DND-41 (cell line): ENCODE results near the gene DISP1.
A peak's percentile ranks its signal among the peaks of the same experiment; 100 is the strongest.

Experiments
- ATAC-seq: fragments of 200-7000 bp; cut with Tn5 transposase; 3 replicates; pipeline ENCODE4 v1.9.1; 2021; ENCODE audit warnings: low read depth; ENCODE audit not compliant: insufficient read depth
- DNase-seq: peaks from one replicate; pipeline ENCODE4 v3.0.0-alpha.2; 2020
- H2AFZ ChIP-seq: 2 replicates; pipeline ENCODE4 v1.6.0; 2012; ENCODE audit warnings: low read depth, low read length
- H3K27ac ChIP-seq: 2 replicates; pipeline ENCODE4 v1.5.1; 2012; ENCODE audit warnings: low read length, inconsistent platforms
- H3K27me3 ChIP-seq: fragments of 200-600 bp; sonication (generic); 2 replicates; pipeline ENCODE4 v1.6.0; 2012; ENCODE audit warnings: low read length, mild to moderate bottlenecking, inconsistent platforms; ENCODE audit not compliant: insufficient read depth, poor library complexity
- H3K36me3 ChIP-seq: 2 replicates; pipeline ENCODE4 v1.5.1; 2012; ENCODE audit warnings: low read length, inconsistent platforms; ENCODE audit not compliant: insufficient read depth
- H3K4me1 ChIP-seq: 2 replicates; pipeline ENCODE4 v1.5.1; 2012; ENCODE audit warnings: mild to moderate bottlenecking, low read length; ENCODE audit not compliant: insufficient read depth
- H3K4me2 ChIP-seq: 2 replicates; pipeline ENCODE4 v1.6.0; 2012; ENCODE audit warnings: mild to moderate bottlenecking, moderate library complexity, low read length, inconsistent platforms; ENCODE audit not compliant: insufficient read depth
- H3K4me3 ChIP-seq, 2 experiments: fragments of 200-600 bp in 1 of 2; shearing (Covaris generic) in 1 of 2; 2 replicates each; pipeline ENCODE4 v1.5.1; 2012 to 2016; ENCODE audit warnings: inconsistent platforms in 2 of 2, low read length in 2 of 2, mild to moderate bottlenecking in 2 of 2, low read depth in 1 of 2, moderate library complexity in 1 of 2
- H3K79me2 ChIP-seq: 2 replicates; pipeline ENCODE4 v1.6.0; 2012; ENCODE audit warnings: low read length, inconsistent platforms; ENCODE audit not compliant: insufficient read depth
- H3K9ac ChIP-seq: 2 replicates; pipeline ENCODE4 v1.6.0; 2012; ENCODE audit warnings: low read depth, mild to moderate bottlenecking, inconsistent platforms, low read length, moderate library complexity
- H3K9me3 ChIP-seq: 2 replicates; pipeline ENCODE4 v1.5.1; 2012; ENCODE audit warnings: low read length, moderate library complexity, mild to moderate bottlenecking, inconsistent platforms; ENCODE audit not compliant: insufficient read depth, severe bottlenecking
- H4K20me1 ChIP-seq: 2 replicates; pipeline ENCODE4 v1.6.0; 2012; ENCODE audit warnings: low read length; ENCODE audit not compliant: insufficient read depth
- CTCF ChIP-seq: IDR thresholded peaks from 2 replicates; pipeline ENCODE4 v1.5.1; 2012; ENCODE audit warnings: borderline replicate concordance, low read length, moderate library complexity, mild to moderate bottlenecking; ENCODE audit not compliant: poor library complexity, severe bottlenecking; ENCODE audit errors: extremely low read depth
- EZH2 ChIP-seq: IDR thresholded peaks from 3 replicates; pipeline ENCODE4 v1.6.1; 2012; ENCODE audit warnings: borderline replicate concordance, low read depth, mild to moderate bottlenecking, moderate library complexity, low read length, inconsistent platforms; ENCODE audit not compliant: severe bottlenecking

Gene DISP1

GRCh38 chr1:222801067-222801466 is 13.8 kb upstream of the DISP1 start:
- H3K9ac ChIP-seq: no peak overlapping the region
- no peaks in the 10 kb centered on the region for H3K79me2 ChIP-seq
- no peaks in the 10 kb centered on the region for H4K20me1 ChIP-seq
- no peak overlapping the region for H2AFZ ChIP-seq
- no peaks in the 10 kb centered on the region for H3K9me3 ChIP-seq
- no peak overlapping the region for H3K4me2 ChIP-seq
- H3K27ac ChIP-seq: no peak overlapping the region
- DNase-seq: no peak
- no peak for ATAC-seq
- no peak overlapping the region for H3K4me3 ChIP-seq
- no peaks in the 10 kb centered on the region for H3K36me3 ChIP-seq
- no peak for TF ChIP-seq CTCF
- TF ChIP-seq EZH2: no peak
- no peaks in the 10 kb centered on the region for H3K4me1 ChIP-seq
- no peaks in the 10 kb centered on the region for H3K27me3 ChIP-seq

DNA sequence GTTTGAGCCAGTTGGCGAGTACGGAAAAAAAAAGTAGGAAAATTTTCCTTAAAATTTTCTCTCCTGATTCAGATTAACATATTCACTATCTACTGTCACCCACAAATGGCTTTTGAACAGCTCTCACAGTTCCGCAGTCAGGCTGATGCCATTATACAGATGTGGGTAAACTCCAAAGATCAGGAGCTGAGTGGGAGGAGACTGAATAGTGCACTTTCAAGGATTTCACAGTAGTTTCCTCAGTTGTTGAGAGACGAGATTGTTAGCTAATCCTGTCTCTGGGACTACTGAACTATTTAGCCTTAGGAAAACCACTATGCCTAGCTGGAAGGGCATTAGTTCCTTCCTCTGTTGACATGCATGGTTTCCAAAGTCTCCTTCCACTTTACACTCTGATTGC is 3.2 kb upstream of the DISP1 start:
- no peak for DNase-seq
- no peaks in the 10 kb centered on the region for H3K36me3 ChIP-seq
- peaks cover 13% of the 10 kb centered on the region for H3K79me2 ChIP-seq
- no peak overlapping the region for H2AFZ ChIP-seq
- no peaks in the 10 kb centered on the region for H4K20me1 ChIP-seq
- no peak for ATAC-seq
- peaks cover 21% of the 10 kb centered on the region for H3K4me1 ChIP-seq
- H3K4me2 ChIP-seq: no peak overlapping the region
- H3K27me3 ChIP-seq: no peaks in the 10 kb centered on the region
- H3K27ac ChIP-seq: no peak overlapping the region
- no peak overlapping the region for H3K4me3 ChIP-seq
- no peak overlapping the region for H3K9ac ChIP-seq
- TF ChIP-seq EZH2: no peak
- no peak for TF ChIP-seq CTCF
- H3K9me3 ChIP-seq: no peaks in the 10 kb centered on the region

GRCh38 chr1:222813866-222814535 is 838 bp upstream of the DISP1 start:
- Histone ChIP-seq H3K4me3 (peak overlapping the region in 1 of 2 experiments; percentile 97; a peak in 3 of 4 replicates), H3K4me1 (peaks cover 25% of the 10 kb centered on the region), H3K27me3 (no peaks in the 10 kb centered on the region), H2AFZ (peak overlapping the region; percentile 96), H4K20me1 (no peaks in the 10 kb centered on the region), H3K4me2 (peak overlapping the region; percentile 89), H3K27ac (peak overlapping the region; percentile 75), H3K9me3 (no peaks in the 10 kb centered on the region), H3K36me3 (no peaks in the 10 kb centered on the region), H3K9ac (peak overlapping the region; percentile 81), H3K79me2 (peaks cover 30% of the 10 kb centered on the region)
- DNase-seq (no peak), ATAC-seq (peak; percentile 10)
- TF ChIP-seq EZH2 (no peak), CTCF (no peak)
